GM21723 (cell line): Measurements from ENCODE around the gene IGF1R.

ENCODE experiments used
- ATAC-seq: cut with Tn5 transposase; IDR thresholded peaks from one replicate; pipeline ENCODE4 v1.9.1; 2021; ENCODE audit warnings: mild to moderate bottlenecking, moderate library complexity; ENCODE audit not compliant: unreplicated experiment

IGF1R gene

GRCh38 chr15:99009741-99010330, 361.5 kb downstream of the IGF1R start:
- no peak for ATAC-seq

- ATAC-seq, result no peak
Measured at GRCh38 chr15:99010768-99011167, 362.4 kb downstream of the IGF1R start.
